HepG2 (cell line): ENCODE measurements around the gene AIDA. TPM values are rescaled to one million over a fixed set of nuclear protein-coding genes. Genes with fewer than 3 reads are reported as not detected.

ENCODE experiments used
- CAMTA2 ChIP-seq: sonication (generic); formaldehyde crosslinking; IDR thresholded peaks from 2 replicates; pipeline ENCODE4 v1.4.0; 2020; ENCODE audit warnings: mild to moderate bottlenecking, missing genetic modification reagents, borderline replicate concordance
- FOXP1 ChIP-seq, 2 experiments: fragments of 450-650 bp in 1 of 2; IDR thresholded peaks; 2 replicates each; pipeline ENCODE4 v1.6.1; 2017 to 2018; ENCODE audit warnings: antibody characterized with exemption in 1 of 2
- HCFC1 ChIP-seq: fragments of 150-350 bp; IDR thresholded peaks from 2 replicates; pipeline ENCODE4 v1.6.1; 2014; ENCODE audit warnings: low read depth, low read length
- KDM6A ChIP-seq: IDR thresholded peaks from 2 replicates; pipeline ENCODE4 v1.6.1; 2016; ENCODE audit warnings: low read depth
- KMT2A ChIP-seq: sonication (generic); formaldehyde crosslinking; IDR thresholded peaks from 2 replicates; pipeline ENCODE4 v1.4.0; 2020; ENCODE audit warnings: missing genetic modification reagents
- MTERF4 ChIP-seq: sonication (generic); formaldehyde crosslinking; IDR thresholded peaks from 2 replicates; pipeline ENCODE4 v1.8.0; 2023; ENCODE audit warnings: mild to moderate bottlenecking, missing genetic modification reagents
- PHF21A ChIP-seq: sonication (generic); formaldehyde crosslinking; IDR thresholded peaks from 2 replicates; pipeline ENCODE4 v1.5.0; 2020; ENCODE audit warnings: mild to moderate bottlenecking, missing genetic modification reagents
- SALL2 ChIP-seq: sonication (generic); formaldehyde crosslinking; IDR thresholded peaks from 2 replicates; pipeline ENCODE4 v1.8.1; 2023; ENCODE audit warnings: mild to moderate bottlenecking, missing genetic modification reagents, inconsistent platforms
- TERF1 ChIP-seq: sonication (generic); formaldehyde crosslinking; IDR thresholded peaks from 2 replicates; pipeline ENCODE4 v1.8.0; 2022; ENCODE audit warnings: mild to moderate bottlenecking, missing genetic modification reagents, moderate library complexity
- ZNF180 ChIP-seq: sonication (generic); formaldehyde crosslinking; IDR thresholded peaks from 2 replicates; pipeline ENCODE4 v1.4.0; 2020; ENCODE audit warnings: low read depth, missing genetic modification reagents, borderline replicate concordance
- ZNF350 ChIP-seq: sonication (generic); formaldehyde crosslinking; IDR thresholded peaks from 2 replicates; pipeline ENCODE4 v1.4.0; 2020; ENCODE audit warnings: mild to moderate bottlenecking, low read depth, missing genetic modification reagents, borderline replicate concordance
- ZNF687 ChIP-seq: sonication (generic); formaldehyde crosslinking; IDR thresholded peaks from 2 replicates; pipeline ENCODE4 v1.5.1; 2020; ENCODE audit warnings: mild to moderate bottlenecking, missing genetic modification reagents, moderate library complexity
- ZNF703 ChIP-seq: sonication (generic); formaldehyde crosslinking; IDR thresholded peaks from 2 replicates; pipeline ENCODE4 v1.5.1; 2020; ENCODE audit warnings: missing genetic modification reagents, mild to moderate bottlenecking, moderate library complexity, borderline replicate concordance
- ZNF776 ChIP-seq: sonication (generic); formaldehyde crosslinking; IDR thresholded peaks from 2 replicates; pipeline ENCODE4 v1.4.0; 2020; ENCODE audit warnings: mild to moderate bottlenecking, missing genetic modification reagents
- polyA plus RNA-seq, 8 experiments: library from polyadenylated mRNA; depleted of rRNA in 3 of 8; stranded (reverse) in 7 of 8; unstranded in 1 of 8; fragments of >200 nt; fragmentation: Illumina TruSeq in 4 of 8; extraction: Trizol in 4 of 8; gene quantifications; 2 replicates each; pipeline versions ENCODE4 v1.2.1 to v1.2.3, GENCODE V29; 2011 to 2016; ENCODE audit warnings: low read depth in 4 of 8, missing spikeins in 1 of 8, mixed read lengths in 1 of 8; ENCODE audit not compliant: insufficient read depth in 1 of 8
- total RNA-seq, 5 experiments: library from RNA; depleted of rRNA; stranded (reverse); fragments of >200 nt; fragmentation: Illumina TruSeq; extraction: Trizol; gene quantifications; 2 replicates each; pipeline ENCODE4 v1.2.3, GENCODE V29; 2016; ENCODE audit warnings: low read depth in 1 of 5
- TF ChIP-seq, protein P1 (sequence below), 2 experiments: sonication (generic) in 1 of 2; formaldehyde crosslinking in 1 of 2; IDR thresholded peaks; 2 replicates each; pipeline versions ENCODE4 v1.4.0 to v1.6.1; 2018 to 2020; ENCODE audit warnings: missing genetic modification reagents in 2 of 2, borderline replicate concordance in 1 of 2, low read depth in 1 of 2, mild to moderate bottlenecking in 1 of 2, missing biosample characterization in 1 of 2

Gene AIDA
- total and polyA plus RNA-seq, 2 of the 13 experiments (the other 11 are each of a cell fraction or from before 2014, with no cell fraction given) = 17.5 to 35.4 TPM

DNA sequence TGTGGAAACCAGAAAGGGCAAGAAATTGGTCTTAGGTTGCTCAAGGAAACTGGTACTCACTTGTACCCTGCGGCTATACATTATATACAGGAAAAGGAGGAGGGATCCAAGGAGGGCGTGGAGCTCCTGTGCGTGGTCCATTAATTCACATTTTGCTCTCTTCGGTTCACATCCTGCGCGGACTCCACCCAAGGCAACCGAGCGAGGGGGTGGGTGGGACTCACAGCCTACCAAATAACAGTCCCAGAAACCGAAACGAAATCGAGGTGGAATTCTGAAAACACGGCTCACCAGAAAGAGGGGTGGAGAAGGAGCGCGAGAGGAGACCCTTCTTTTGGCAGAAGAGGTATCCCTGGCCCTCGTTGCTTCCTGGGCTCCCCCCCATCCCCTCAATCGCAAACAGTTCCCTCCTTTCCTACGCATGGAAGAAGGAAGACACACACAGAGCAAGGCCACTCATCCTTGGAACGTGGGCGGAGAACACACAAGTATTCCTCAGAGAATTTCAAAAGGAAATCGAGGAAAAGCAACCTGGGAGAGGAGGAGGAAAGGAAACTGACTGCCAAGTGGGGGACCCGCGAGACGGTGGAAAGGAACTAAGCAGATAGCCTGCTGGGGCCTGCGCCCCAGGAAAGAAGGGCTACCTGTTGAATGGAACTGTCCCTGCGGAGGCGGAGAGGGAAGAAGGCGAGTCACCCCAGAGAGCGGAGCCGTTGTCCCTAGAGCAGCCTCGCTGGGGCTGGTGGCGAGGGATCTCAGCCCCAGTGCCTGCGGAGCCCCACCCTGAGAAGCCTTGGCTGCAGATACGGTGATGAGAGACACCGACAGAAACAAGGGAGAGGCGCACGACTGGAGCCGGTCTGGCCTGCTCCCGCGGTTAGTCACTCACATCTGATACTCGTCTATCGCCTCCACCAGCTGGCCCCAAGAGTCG, 705 bp downstream of the AIDA start (continued):
- TF ChIP-seq ZNF687 (CRISPR knock-in tag) = peak; percentile 61
- no peak; the same call in 1 of the 2 replicates for TF ChIP-seq ZNF776 (CRISPR knock-in tag)
- TF ChIP-seq CAMTA2 (CRISPR knock-in tag) = no peak
- no peak for TF ChIP-seq ZNF703 (CRISPR knock-in tag)
- 0 out of 2 replicates have a peak, but pooled peaks have one; percentile 6 for TF ChIP-seq ZNF350 (CRISPR knock-in tag)
- TF ChIP-seq PHF21A (CRISPR knock-in tag) = no peak
- TF ChIP-seq KDM6A (CRISPR knock-in tag) = no peak
- TF ChIP-seq SALL2 (CRISPR knock-in tag) = 0 out of 2 replicates have a peak, but pooled peaks have one; percentile 19
- no peak for TF ChIP-seq ZNF180 (CRISPR knock-in tag)
- TF ChIP-seq, protein P1, sequence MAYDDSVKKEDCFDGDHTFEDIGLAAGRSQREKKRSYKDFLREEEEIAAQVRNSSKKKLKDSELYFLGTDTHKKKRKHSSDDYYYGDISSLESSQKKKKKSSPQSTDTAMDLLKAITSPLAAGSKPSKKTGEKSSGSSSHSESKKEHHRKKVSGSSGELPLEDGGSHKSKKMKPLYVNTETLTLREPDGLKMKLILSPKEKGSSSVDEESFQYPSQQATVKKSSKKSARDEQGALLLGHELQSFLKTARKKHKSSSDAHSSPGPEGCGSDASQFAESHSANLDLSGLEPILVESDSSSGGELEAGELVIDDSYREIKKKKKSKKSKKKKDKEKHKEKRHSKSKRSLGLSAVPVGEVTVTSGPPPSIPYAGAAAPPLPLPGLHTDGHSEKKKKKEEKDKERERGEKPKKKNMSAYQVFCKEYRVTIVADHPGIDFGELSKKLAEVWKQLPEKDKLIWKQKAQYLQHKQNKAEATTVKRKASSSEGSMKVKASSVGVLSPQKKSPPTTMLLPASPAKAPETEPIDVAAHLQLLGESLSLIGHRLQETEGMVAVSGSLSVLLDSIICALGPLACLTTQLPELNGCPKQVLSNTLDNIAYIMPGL (CRISPR knock-in tag; IDR thresholded peaks at IDR 0.05; ENCODE audit: borderline replicate concordance in 1 of 2, low read depth in 1 of 2) = peak in 1 of 2 experiments; percentile 20; a peak in 1 of 4 replicates
- TF ChIP-seq TERF1 (CRISPR knock-in tag) = no peak
- TF ChIP-seq FOXP1 (IDR thresholded peaks at IDR 0.05) = no peak
- no peak for TF ChIP-seq FOXP1 (CRISPR knock-in tag; IDR thresholded peaks at IDR 0.05)
- TF ChIP-seq MTERF4 (CRISPR knock-in tag) = peak; percentile 80; the same call in 1 of the 2 replicates
- TF ChIP-seq HCFC1 = no peak
- TF ChIP-seq KMT2A (CRISPR knock-in tag) = no peak
